Measurements from ENCODE around the gene NCOA7. TPM values are rescaled to one million over a fixed set of nuclear protein-coding genes. Genes with fewer than 3 reads are reported as not detected.

The NCOA7 gene
- polyA plus RNA-seq, 1 of the 3 experiments (the other 2 are of a cell fraction), result 16.3 TPM

- ChIA-PET CTCF (interaction anchor here (2.2 kb wide), 1 partner anchor 127 kb away, joined by 7 read pairs; no protein-coding TSS in a partner anchor), POLR2A (no interaction called here)
- TF ChIP-seq GABPA (IDR thresholded peaks at IDR 0.05; ENCODE audit: low read depth) (no peak), TCF12 (IDR thresholded peaks at IDR 0.05) (no peak), MXI1 (IDR thresholded peaks at IDR 0.05; ENCODE audit: low read depth, low read length) (no peak), MEF2A (IDR thresholded peaks at IDR 0.05; ENCODE audit: borderline replicate concordance, low read depth) (no peak), USF1 (IDR thresholded peaks at IDR 0.05; ENCODE audit: borderline replicate concordance, low read depth) (no peak), EZH2phosphoT487 (IDR thresholded peaks at IDR 0.05; ENCODE audit: borderline replicate concordance, low read depth) (no peak), TEAD4 (IDR thresholded peaks at IDR 0.05; ENCODE audit: borderline replicate concordance, insufficient read depth) (no peak), MAX (IDR thresholded peaks at IDR 0.05; ENCODE audit: low read depth) (no peak), NRF1 (IDR thresholded peaks at IDR 0.05; ENCODE audit: low read depth, low read length) (no peak), SMC3 (IDR thresholded peaks at IDR 0.05; ENCODE audit: low read depth, low read length) (no peak)
- no peak for DNase-seq
- Histone ChIP-seq H3K4me1 (ENCODE audit: control insufficient read depth in 1 of 2, insufficient read depth in 2 of 2, low read depth in 1 of 2, low read length in 1 of 2) (no peaks in the 10 kb centered on the region), H3K9me3 (no peaks in the 10 kb centered on the region), H3F3A (replicated peaks; ENCODE audit: insufficient read depth) (no peaks in the 10 kb centered on the region), H3K27ac (ENCODE audit: low read depth in 2 of 2, low read length in 1 of 2) (no peak overlapping the region), H3K4me3 (ENCODE audit: low read depth in 2 of 2, low read length in 1 of 2) (no peak overlapping the region), H4K20me1 (ENCODE audit: insufficient read depth) (no peaks in the 10 kb centered on the region), H3K9ac (no peak overlapping the region), H2AFZ (ENCODE audit: low read depth) (no peak overlapping the region), H3K9me2 (no peaks in the 10 kb centered on the region), H3K27me3 (ENCODE audit: insufficient read depth) (no peaks in the 10 kb centered on the region), H3K79me2 (ENCODE audit: insufficient read depth) (no peaks in the 10 kb centered on the region), H3K4me2 (no peak overlapping the region), H3K36me3 (replicated peaks in 1 of 2; ENCODE audit: control insufficient read depth in 1 of 2, insufficient read depth in 2 of 2, low read length in 1 of 2) (peaks cover 31 to 79% of the 10 kb centered on the region in 2 experiments)
- 78% methylated on average over 13 of the region's 13 CpGs for WGBS (ENCODE audit: low lambda C conversion rate)
Measured at GRCh38 chr6:125918681-125919566, 128.2 kb downstream of the NCOA7 start.

- Histone ChIP-seq H3K4me1 (ENCODE audit: control insufficient read depth in 1 of 2, insufficient read depth in 2 of 2, low read depth in 1 of 2, low read length in 1 of 2) (peaks cover 0 to 4% of the 10 kb centered on the region in 2 experiments; a peak in 1 of 4 replicates), H3K4me3 (ENCODE audit: low read depth in 2 of 2, low read length in 1 of 2) (no peak overlapping the region), H3K79me2 (ENCODE audit: insufficient read depth) (no peaks in the 10 kb centered on the region), H3K27ac (ENCODE audit: low read depth in 2 of 2, low read length in 1 of 2) (no peak overlapping the region), H3K9me2 (no peaks in the 10 kb centered on the region), H3K36me3 (replicated peaks in 1 of 2; ENCODE audit: control insufficient read depth in 1 of 2, insufficient read depth in 2 of 2, low read length in 1 of 2) (peaks cover 31 to 85% of the 10 kb centered on the region in 2 experiments), H3K27me3 (ENCODE audit: insufficient read depth) (no peaks in the 10 kb centered on the region), H3K9ac (no peak overlapping the region), H3F3A (replicated peaks; ENCODE audit: insufficient read depth) (no peaks in the 10 kb centered on the region), H2AFZ (ENCODE audit: low read depth) (no peak overlapping the region), H3K9me3 (no peaks in the 10 kb centered on the region), H4K20me1 (ENCODE audit: insufficient read depth) (no peaks in the 10 kb centered on the region), H3K4me2 (no peak overlapping the region)
- TF ChIP-seq ZBTB33 (IDR thresholded peaks at IDR 0.05; ENCODE audit: borderline replicate concordance, low read depth) (no peak), MEF2A (IDR thresholded peaks at IDR 0.05; ENCODE audit: borderline replicate concordance, low read depth) (no peak), JUND (IDR thresholded peaks at IDR 0.05) (no peak), ELF1 (IDR thresholded peaks at IDR 0.05) (no peak)
- WGBS (ENCODE audit: low lambda C conversion rate), result 76% methylated on average over 3 of the region's 3 CpGs
- ChIA-PET CTCF (interaction anchor here (2.2 kb wide), 1 partner anchor 128 kb away, joined by 7 read pairs; no protein-coding TSS in a partner anchor), POLR2A (no interaction called here)
- DNase-seq, result no peak
Measured at GRCh38 chr6:125919618-125920017, 128.9 kb downstream of the NCOA7 start.

Data from SK-N-SH (cell line).